ENCODE results near the gene NFE2L1. TPM values are rescaled to one million over a fixed set of nuclear protein-coding genes. Genes with fewer than 3 reads are reported as not detected.

NFE2L1 gene
- total and polyA plus RNA-seq, 9 of the 15 experiments (the other 6 are each of a cell fraction or from before 2014, with no cell fraction given): 2.0 to 68.6 (median 39.7) TPM

GRCh38 chr17:48055531-48056245 lies 7.5 kb downstream of the NFE2L1 start (continued):
- TF ChIP-seq CHD7 (IDR thresholded peaks at IDR 0.05; ENCODE audit: low read depth, low read length): no peak
- TF ChIP-seq, protein P1, sequence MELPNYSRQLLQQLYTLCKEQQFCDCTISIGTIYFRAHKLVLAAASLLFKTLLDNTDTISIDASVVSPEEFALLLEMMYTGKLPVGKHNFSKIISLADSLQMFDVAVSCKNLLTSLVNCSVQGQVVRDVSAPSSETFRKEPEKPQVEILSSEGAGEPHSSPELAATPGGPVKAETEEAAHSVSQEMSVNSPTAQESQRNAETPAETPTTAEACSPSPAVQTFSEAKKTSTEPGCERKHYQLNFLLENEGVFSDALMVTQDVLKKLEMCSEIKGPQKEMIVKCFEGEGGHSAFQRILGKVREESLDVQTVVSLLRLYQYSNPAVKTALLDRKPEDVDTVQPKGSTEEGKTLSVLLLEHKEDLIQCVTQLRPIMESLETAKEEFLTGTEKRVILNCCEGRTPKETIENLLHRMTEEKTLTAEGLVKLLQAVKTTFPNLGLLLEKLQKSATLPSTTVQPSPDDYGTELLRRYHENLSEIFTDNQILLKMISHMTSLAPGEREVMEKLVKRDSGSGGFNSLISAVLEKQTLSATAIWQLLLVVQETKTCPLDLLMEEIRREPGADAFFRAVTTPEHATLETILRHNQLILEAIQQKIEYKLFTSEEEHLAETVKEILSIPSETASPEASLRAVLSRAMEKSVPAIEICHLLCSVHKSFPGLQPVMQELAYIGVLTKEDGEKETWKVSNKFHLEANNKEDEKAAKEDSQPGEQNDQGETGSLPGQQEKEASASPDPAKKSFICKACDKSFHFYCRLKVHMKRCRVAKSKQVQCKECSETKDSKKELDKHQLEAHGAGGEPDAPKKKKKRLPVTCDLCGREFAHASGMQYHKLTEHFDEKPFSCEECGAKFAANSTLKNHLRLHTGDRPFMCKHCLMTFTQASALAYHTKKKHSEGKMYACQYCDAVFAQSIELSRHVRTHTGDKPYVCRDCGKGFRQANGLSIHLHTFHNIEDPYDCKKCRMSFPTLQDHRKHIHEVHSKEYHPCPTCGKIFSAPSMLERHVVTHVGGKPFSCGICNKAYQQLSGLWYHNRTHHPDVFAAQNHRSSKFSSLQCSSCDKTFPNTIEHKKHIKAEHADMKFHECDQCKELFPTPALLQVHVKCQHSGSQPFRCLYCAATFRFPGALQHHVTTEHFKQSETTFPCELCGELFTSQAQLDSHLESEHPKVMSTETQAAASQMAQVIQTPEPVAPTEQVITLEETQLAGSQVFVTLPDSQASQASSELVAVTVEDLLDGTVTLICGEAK (IDR thresholded peaks at IDR 0.05): 0 out of 2 replicates have a peak, but pooled peaks have one; percentile 0
- TF ChIP-seq, protein P1 (CRISPR knock-in tag; IDR thresholded peaks at IDR 0.05): no peak
- TF ChIP-seq ZFX (CRISPR knock-in tag; IDR thresholded peaks at IDR 0.05): no peak
- TF ChIP-seq ZC3H4 (CRISPR knock-in tag; IDR thresholded peaks at IDR 0.05; ENCODE audit: borderline replicate concordance): no peak
- no peak for TF ChIP-seq SREBF2 (CRISPR knock-in tag; IDR thresholded peaks at IDR 0.05)
- TF ChIP-seq BMI1 (IDR thresholded peaks at IDR 0.05; ENCODE audit: low read length): no peak
